GM19238 (cell line): Measurements from ENCODE around the gene OGFOD3.
"Not testable (repeated sequence)": the region's sequence is repeated elsewhere in the genome, so short reads cannot be mapped to it uniquely, and the experiment has no call there.

Experiments
- DNase-seq: peaks from one replicate; pipeline ENCODE4 v3.0.0; 2011; ENCODE audit warnings: low spot score; ENCODE audit not compliant: insufficient read length

The OGFOD3 gene

GRCh38 chr17:82374626-82375331 lies 43.6 kb downstream of the OGFOD3 start:
- DNase-seq: no peak

GRCh38 chr17:82373731-82374625 lies 44.4 kb downstream of the OGFOD3 start:
- DNase-seq: no peak

GRCh38 chr17:82373072-82373452 lies 45.3 kb downstream of the OGFOD3 start:
- DNase-seq: not testable (repeated sequence)

- no peak for DNase-seq
Measured at GRCh38 chr17:82372249-82373071, 45.9 kb downstream of the OGFOD3 start.

DNA sequence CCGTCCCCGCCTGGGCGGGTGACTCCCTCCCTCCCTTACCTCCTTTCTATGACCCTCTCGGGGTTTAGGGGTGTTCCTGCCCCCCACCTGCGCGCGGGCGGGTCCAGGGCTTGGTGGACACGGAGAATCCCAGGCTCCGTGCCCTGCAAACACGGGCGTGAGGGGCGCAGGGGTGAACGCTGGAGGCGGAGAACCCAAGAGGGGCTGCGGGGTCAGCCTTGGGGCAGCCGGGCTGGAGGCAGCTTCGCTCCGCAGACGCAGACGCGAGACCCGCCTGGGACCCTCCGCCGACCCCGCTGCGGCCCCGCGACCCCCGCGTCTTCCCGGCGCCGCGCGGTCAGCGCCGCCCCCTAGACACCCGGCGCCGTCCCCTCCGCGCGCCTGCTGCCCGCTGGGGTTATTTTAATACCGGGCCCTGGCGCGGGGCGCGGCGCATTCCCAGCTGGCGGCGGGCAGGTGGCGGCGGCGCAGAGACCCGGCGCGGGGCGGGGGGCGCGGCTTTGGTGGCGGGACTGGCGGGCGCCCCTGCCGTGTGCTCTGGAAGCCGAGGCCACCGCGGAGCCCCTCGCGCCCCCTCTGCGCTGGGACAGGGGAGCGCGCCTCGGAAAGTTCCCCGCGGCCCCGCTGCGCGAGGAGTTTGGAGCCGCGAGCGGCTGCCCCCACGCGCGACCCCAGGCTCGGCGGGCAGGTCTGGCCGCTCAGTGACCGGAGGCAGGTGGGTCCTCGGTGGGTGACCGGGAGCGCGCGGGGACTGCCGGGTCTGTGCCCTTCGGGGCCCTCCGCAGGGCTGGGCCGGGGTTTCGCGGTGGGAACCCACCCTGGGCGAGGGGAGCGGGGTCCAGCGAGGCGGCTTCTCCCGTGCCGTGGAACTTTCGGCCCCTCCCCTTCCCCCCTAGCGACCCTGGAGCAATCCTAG lies 46.8 kb downstream of the OGFOD3 start, which contains the start of gene UTS2R:
TSS of gene UTS2R (plus strand) at position 433 of the 916 bp plus-strand sequence. CDS start 2,560 bp downstream, outside the sequence.
- DNase-seq: no peak

DNA sequence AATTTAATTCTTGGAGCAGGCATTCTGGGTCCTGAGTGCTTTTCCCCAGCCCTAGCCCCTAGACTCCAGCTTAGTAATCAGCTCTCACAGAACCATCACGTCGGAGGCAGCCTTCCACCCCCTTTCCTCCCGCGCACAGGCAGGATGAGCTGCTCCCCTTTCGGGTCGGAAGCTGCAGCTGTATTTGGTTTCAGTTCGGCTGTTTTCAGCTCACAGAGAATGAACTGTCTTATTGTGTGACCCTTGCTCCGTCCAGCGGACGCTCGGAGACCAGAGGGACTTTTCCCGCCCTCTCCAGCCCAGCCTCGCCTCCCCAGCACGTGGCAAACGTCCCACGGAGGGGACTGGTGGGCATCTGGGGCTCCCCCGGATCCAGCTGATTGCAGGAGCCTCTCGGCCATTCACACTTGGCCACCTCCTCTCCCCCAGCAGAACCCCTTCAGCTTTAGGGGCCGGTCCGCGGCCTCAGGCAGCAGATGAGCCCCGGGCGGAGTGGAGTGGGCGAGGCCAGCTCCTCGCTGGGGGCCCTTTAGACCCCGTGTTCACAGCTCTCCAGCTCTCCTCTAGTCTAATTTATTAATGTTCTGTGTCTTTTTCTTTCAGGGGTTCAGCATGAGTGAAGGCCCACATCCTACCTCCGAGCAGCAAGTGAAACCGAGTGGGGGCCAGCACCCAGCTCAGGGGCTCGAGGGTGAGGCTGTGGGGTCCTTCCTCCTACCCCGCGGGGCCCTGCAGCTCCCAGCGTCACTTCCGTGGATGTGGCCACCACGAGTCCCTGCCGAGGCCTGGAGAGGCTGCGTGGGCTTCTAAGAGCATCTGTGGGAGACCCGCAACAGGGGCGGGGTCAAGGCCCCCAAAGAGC lies 47.7 kb downstream of the OGFOD3 start:
- peak; percentile 61 for DNase-seq

DNA sequence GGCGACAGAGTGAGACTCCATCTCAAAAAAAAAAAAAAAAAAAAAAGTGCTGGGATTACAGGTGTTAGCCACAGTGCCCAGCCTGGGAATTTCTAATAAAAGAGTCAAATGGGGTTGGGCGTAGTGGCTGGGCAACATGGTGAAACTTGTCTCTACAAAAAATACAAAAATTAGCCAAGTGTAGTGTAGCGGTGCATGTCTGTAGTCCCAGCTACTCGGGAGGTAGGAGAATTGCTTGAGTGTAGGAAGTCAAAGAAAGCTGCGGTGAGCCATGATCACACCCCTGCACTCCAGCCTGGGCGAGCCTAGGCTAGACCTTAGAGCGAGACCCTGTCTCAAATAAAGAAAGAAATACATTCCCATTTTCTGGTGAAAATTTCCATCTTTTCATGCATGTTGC lies 49.2 kb downstream of the OGFOD3 start:
- no peak for DNase-seq

GRCh38 chr17:82367724-82368524 lies 50.5 kb downstream of the OGFOD3 start:
- no peak for DNase-seq

DNA sequence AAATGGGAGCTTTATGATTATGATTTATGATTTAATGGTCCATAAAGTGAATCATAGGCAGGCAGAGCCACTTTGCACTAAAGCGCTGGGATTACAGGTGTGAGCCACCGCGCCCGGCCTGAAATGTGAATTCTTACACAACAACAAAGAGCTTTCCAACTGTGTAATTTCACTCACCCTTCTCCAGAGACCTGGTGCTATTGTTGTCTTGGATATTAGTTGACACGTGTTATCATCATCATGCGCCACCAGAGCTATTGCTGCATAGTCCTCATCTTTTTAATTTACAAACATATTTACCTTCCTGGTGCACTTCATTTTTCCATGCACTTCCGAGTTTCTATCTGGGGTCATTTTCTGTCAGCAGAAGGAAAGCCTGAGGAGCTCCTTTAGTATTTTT lies 51.6 kb downstream of the OGFOD3 start:
- DNase-seq: no peak

GRCh38 chr17:82365606-82366295 lies 52.6 kb downstream of the OGFOD3 start:
- no peak for DNase-seq

DNA sequence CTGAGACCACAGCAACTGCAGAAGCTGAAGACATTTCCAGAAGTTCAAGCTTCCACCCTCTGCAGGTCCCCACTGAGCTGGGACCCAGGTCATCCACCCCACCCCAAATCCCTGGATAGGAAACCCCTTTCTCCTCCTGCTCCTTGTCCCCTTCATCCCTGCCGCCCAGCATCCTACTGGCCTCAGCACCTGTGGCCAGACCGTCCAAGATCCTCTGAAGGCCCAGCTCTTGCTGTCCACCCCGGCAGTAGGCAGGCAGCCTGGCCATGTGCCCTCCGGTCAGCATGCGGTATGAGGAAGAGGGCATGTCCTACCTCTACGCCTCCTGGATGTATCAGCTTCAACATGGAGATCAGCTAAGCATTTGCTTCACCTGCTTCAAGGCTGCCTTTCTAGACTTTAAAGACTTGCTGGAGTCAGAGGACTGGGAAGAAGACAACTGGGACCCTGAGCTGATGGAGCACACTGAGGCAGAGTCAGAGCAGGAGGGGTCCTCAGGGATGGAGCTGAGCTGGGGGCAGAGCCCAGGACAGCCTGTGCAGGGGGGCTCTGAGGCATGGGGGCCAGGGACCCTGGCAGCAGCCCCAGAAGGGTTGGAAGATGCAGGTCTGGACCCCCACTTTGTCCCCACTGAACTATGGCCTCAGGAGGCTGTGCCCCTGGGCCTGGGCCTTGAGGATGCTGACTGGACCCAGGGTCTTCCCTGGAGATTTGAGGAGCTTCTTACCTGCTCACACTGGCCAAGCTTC lies 56.3 kb downstream of the OGFOD3 start:
- no peak for DNase-seq

DNA sequence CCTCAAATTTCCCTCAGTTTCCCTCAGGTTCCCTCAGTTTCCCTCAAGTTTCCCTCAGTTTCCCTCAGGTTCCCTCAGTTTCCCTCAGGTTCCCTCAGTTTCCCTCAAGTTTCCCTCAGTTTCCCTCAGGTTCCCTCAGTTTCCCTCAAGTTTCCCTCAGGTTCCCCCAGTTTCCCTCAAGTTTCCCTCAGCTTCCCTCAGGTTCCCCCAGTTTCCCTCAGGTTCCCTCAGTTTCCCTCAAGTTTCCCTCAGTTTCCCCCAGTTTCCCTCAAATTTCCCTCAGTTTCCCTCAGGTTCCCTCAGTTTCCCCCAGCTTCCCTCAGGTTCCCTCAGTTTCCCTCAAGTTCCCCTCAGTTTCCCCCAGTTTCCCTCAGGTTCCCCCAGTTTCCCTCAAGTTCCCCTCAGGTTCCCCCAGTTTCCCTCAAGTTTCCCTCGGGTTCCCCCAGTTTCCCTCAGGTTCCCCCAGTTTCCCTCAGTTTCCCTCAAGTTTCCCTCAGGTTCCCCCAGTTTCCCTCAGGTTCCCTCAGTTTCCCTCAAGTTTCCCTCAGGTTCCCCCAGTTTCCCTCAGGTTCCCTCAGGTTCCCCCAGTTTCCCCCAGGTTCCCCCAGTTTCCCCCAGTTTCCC lies 58.8 kb downstream of the OGFOD3 start:
- DNase-seq: not testable (repeated sequence)

DNA sequence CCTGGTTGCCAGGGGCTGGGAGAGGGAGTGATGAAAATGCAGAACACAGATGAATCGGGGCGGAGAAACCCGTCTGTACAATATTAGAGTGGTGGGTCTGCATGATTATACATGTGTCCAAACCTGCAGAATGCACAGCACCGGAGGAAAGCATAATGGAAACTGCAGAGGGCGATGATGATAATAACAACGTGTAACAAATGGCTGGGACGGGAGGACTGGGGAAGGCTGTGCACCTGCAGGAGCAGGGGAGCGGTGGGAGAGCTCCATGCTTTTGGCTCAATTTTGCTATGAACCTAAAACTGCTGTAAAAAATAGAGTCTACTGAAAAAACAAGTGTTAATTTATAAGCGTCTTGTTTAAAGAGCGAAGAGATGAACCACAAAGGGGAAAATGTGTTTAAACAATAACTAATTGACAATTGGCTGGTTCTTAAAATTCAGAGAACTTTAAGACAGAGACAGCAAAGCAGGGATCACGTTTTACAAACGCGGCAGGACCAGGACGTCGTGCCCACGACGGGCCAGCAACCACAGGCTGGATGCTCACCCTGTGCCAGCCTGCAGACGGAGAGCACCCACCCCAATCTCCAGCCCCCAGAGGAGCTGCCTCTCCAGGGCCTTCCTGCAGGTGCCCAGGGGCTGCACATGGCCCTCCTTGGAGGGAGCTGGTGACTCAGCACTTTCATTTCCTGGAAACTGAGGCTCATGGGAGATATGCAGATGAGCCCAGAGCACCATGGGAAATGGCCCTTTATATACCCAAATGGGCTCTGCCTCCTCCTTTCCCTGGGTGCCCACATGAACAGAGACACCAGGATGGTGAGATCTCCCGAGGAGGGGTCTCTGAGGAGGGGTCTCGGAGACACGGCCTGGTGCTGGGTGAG lies 59.7 kb downstream of the OGFOD3 start, which contains the start of gene TEX19:
TSS of gene TEX19 (plus strand) at position 783 of the 886 bp plus-strand sequence. CDS start 2,904 bp downstream, outside the sequence.
- no peak for DNase-seq

- DNase-seq: no peak
Measured at GRCh38 chr17:82357394-82357793, 61.0 kb downstream of the OGFOD3 start.

DNA sequence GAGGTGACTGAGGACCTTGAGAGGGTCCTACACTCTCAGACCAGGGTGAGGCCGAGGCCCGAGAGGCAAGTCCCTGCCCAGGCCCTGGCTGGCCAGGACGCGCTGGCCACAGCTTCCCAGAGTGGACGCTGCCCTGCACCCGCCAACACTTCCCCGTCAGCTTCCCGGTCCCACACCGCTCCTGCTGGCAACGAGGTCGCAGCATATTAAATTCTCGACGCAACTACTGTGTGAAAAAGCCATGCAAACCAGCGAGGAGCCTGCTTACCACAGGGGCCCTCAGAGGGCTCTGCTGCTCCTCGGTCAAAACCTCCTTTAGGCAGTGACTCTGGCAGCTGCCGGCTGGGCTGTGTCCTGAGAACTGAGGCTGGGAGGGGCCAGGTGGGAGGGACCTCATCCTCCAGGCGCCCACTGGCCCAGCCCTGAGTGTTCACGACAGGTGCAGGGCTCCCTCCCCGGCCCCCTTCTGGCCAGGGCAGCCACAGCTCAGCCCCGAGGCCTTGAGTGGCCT lies 61.5 kb downstream of the OGFOD3 start:
- DNase-seq: no peak
